KOPT-K1 (cell line): ENCODE data around the gene STAT6.

Source experiments
- H3K27ac ChIP-seq: fragments of 200-600 bp; sonication (generic); 2 replicates; pipeline ENCODE4 v1.5.1; 2016; ENCODE audit warnings: antibody characterized with exemption, mild to moderate bottlenecking, low read depth, low read length; ENCODE audit not compliant: poor library complexity, severe bottlenecking
- H3K36me3 ChIP-seq: fragments of 200-600 bp; sonication (generic); 2 replicates; pipeline ENCODE4 v1.5.1; 2017; ENCODE audit warnings: antibody characterized with exemption, mild to moderate bottlenecking, low read length, moderate library complexity; ENCODE audit not compliant: insufficient read depth
- H3K9me3 ChIP-seq: fragments of 200-600 bp; sonication (generic); 2 replicates; pipeline ENCODE4 v1.5.1; 2017; ENCODE audit warnings: antibody characterized with exemption, low read length, mild to moderate bottlenecking; ENCODE audit not compliant: insufficient read depth, poor library complexity, severe bottlenecking

Gene STAT6

DNA sequence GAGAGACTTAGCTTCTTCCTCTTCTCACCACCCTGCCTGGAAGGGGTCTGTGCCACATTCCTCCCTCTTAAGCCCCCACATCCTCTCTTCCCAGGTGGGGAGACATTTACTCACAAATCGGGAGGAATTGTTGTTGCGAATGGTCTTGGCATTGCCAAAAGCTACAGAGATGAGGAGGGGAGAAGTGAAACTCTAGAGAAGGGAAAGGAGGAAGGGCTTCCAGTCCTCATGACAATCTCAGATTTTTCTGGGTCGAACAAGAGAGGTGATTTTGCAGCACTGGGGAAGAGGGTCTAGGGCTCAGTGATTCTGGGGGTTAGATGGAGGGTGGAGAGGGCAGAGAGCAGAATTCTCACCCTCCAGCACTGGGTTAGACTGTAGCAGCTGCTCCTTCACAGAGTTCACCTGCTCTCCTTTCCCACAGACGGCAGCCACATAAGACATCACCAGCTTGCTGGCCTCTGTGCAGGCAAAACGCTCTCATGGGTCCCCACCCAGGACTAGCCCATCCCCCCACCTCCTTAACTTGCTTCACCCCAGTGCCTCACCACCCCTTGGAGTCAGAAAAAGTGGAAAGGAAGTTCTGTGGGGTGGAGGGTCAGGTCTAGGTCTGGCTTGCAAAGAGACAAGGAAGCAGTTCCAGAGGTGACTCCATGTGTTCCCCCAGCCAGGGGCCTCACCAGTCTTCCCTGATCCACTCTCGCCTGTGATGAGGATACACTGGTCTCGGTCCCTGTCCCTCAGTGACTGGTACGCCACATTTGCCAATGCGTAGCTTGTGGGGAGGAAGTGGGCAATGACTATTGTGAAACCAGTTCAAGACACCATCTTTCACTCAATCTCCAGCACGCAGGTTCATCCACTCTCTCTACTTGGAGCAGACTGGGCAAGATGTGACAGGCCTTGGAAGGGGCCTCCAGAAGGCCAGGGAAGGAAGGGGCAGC, 63.9 kb downstream of the STAT6 start:
- Histone ChIP-seq H3K36me3 (no peaks in the 10 kb centered on the region), H3K27ac (peak overlapping the region; percentile 74), H3K9me3 (no peaks in the 10 kb centered on the region)

DNA sequence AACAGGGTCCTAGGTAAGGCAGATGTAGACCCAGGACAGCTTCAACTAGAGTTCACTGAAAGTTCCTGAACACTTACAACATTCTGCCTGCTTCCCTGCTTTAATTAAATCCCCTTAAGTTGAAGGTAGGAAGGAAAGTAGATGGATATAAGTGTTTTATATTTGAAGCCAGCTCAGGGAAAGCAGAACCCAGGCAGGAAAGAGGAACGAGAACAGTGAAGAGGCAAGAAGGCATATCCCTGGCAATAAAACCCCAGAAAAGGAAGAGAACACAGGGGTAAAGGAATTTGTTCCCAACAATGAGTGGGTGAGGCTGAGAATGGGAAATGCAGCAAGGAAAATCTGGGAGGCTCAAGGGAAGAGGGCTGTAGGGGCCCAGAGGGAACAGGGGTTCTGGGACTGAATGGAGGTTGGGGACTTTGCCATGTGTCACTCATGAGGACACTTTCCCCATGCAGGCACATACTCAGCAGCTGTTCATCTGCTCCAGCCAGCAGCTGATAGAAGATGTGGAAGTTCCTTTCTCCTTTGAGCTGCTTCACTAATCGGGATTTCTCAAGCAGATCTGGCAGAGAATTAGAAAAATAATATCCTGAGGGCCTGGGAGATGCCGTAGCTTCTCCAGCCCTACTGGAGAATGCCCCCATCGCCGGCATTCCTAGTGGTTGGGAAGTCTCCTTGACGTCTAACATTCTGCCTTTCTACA, 64.9 kb downstream of the STAT6 start:
- Histone ChIP-seq H3K27ac (peak overlapping the region; percentile 74), H3K9me3 (no peaks in the 10 kb centered on the region), H3K36me3 (no peaks in the 10 kb centered on the region)
